ENCODE data around the gene CARNS1. TPM values are rescaled to one million over a fixed set of nuclear protein-coding genes. Genes with fewer than 3 reads are reported as not detected.

Gene CARNS1
- total and polyA plus RNA-seq, 2 of the 8 experiments (the other 6 are each of a cell fraction or from before 2014, with no cell fraction given) = 0.82 to 1.1 TPM

- TF ChIP-seq SIN3A (conservative IDR thresholded peaks at IDR 0.05 in 1 of 2, IDR thresholded peaks at IDR 0.05 in 1 of 2; ENCODE audit: low read depth in 1 of 2, low read length in 2 of 2) (no peak), MAX (IDR thresholded peaks at IDR 0.05) (peak; percentile 28; the same call in 1 of the 2 replicates)
- Histone ChIP-seq H3K4me3 (ENCODE audit: extremely low read depth in 1 of 4, insufficient read depth in 2 of 4, low read depth in 3 of 4, low read length in 4 of 4) (no peak overlapping the region), H3K4ac (replicated peaks; ENCODE audit: insufficient read length, low read depth, low read length) (no peak overlapping the region), H3K9me3 (ENCODE audit: insufficient read depth in 2 of 2, low read depth in 1 of 2, low read length in 1 of 2) (no peaks in the 10 kb centered on the region), H3K79me1 (ENCODE audit: low read depth, low read length) (no peaks in the 10 kb centered on the region), H3K56ac (replicated peaks; ENCODE audit: insufficient read length, low read depth, low read length) (no peak overlapping the region), H4K8ac (ENCODE audit: extremely low read depth, insufficient read depth, low read length) (no peak overlapping the region), H3K9ac (replicated peaks in 1 of 4; ENCODE audit: extremely low read depth in 1 of 4, low read depth in 3 of 4, low read length in 3 of 4) (no peak overlapping the region), H4K20me1 (replicated peaks in 1 of 2; ENCODE audit: control insufficient read depth in 1 of 2, insufficient read depth in 2 of 2, low read length in 2 of 2) (peaks cover 0 to 3% of the 10 kb centered on the region in 2 experiments), H2AFZ (ENCODE audit: low read length) (no peak overlapping the region), H3K27me3 (replicated peaks in 1 of 4; ENCODE audit: control insufficient read depth in 3 of 4, extremely low read depth in 1 of 4, insufficient read depth in 3 of 4, low read length in 3 of 4) (peaks cover 0 to 46% (median 36%) of the 10 kb centered on the region in 4 experiments; a peak in 6 of 7 replicates), H3K4me1 (replicated peaks in 1 of 4; ENCODE audit: control insufficient read depth in 3 of 4, insufficient read depth in 4 of 4, low read length in 3 of 4) (peaks cover 0 to 36% (median 30%) of the 10 kb centered on the region in 4 experiments; a peak in 6 of 7 replicates), H4K91ac (replicated peaks; ENCODE audit: insufficient read length, low read length) (peak overlapping the region; percentile 1), H3K27ac (ENCODE audit: low read depth, low read length) (no peak overlapping the region), H4K5ac (ENCODE audit: insufficient read length, low read depth, low read length) (no peak overlapping the region), H2AK5ac (ENCODE audit: low read depth, low read length) (peak overlapping the region; percentile 60; the same call in 1 of the 2 replicates), H2BK5ac (ENCODE audit: low read depth, low read length) (peak overlapping the region; percentile 27; the same call in 1 of the 2 replicates), H3K14ac (ENCODE audit: insufficient read length) (no peak overlapping the region), H3K18ac (ENCODE audit: extremely low read depth, low read length) (peak overlapping the region; percentile 28; the same call in 1 of the 2 replicates), H2BK12ac (ENCODE audit: low read depth, low read length) (peak overlapping the region; percentile 87; the same call in 1 of the 2 replicates), H2BK15ac (ENCODE audit: low read length) (0 out of 2 replicates have a peak overlapping the region, but pooled peaks have one; percentile 53), H3K79me2 (ENCODE audit: control insufficient read depth in 1 of 2, insufficient read depth in 2 of 2, low read length in 2 of 2) (no peaks in the 10 kb centered on the region), H3K36me3 (ENCODE audit: control insufficient read depth in 2 of 4, insufficient read depth in 4 of 4, low read length in 3 of 4) (no peaks in the 10 kb centered on the region), H2BK20ac (ENCODE audit: low read length) (no peak overlapping the region), H2BK120ac (replicated peaks; ENCODE audit: low read depth, low read length) (no peak overlapping the region), H3K23ac (ENCODE audit: insufficient read length) (no peak overlapping the region), H3K4me2 (ENCODE audit: insufficient read depth in 1 of 2, low read depth in 2 of 2, low read length in 2 of 2) (peak overlapping the region; percentile 30 to 96; a peak in 2 of 4 replicates), H3K23me2 (ENCODE audit: low read depth, low read length) (peaks cover 19% of the 10 kb centered on the region; the same call in 1 of the 2 replicates)
- WGBS, 2 experiments (ENCODE audit: extremely low coverage in 1 of 2, insufficient coverage in 1 of 2, insufficient read length in 1 of 2, insufficient replicate concordance in 2 of 2, low coverage in 1 of 2, low lambda C conversion rate in 2 of 2, missing lambda C conversion rate in 1 of 2) = 61% methylated on average over 14 of the region's 14 CpGs; no CpG with 5 or more reads in 1 of the 2 experiments
- FAIRE-seq = no peak
- ChIA-PET CTCF (ENCODE audit: partially characterized antibody) (interaction anchor here (0.7 to 34.8 kb wide), 16 partner anchors 9 to 985 kb away, joined by 3 to 1305 read pairs (median 5); partner anchors contain the start of genes POLD4, PPP1CA and RAD9A), POLR2A (ENCODE audit: partially characterized antibody) (interaction anchor here (0.6 to 2.1 kb wide), 15 partner anchors 8 to 260 kb away, joined by 3 to 11 read pairs (median 4); partner anchors contain the start of genes PITPNM1, POLD4, RAD9A and TMEM134)
- DNase-seq (ENCODE audit: low read depth in 1 of 2, low spot score in 2 of 2) = no peak
These were observed 45.0 kb upstream of the CARNS1 start for GRCh38 chr11:67370351-67371076.
